GM19455 (cell line): ENCODE results near the gene RRAD.
A peak's percentile ranks its signal among the peaks of the same experiment; 100 is the strongest.

ENCODE experiments used
- ATAC-seq: cut with Tn5 transposase; IDR thresholded peaks from one replicate; pipeline ENCODE4 v1.9.1; 2021; ENCODE audit not compliant: unreplicated experiment

The RRAD gene

GRCh38 chr16:66934138-66934838 lies 9.0 kb upstream of the RRAD start, which contains the start of gene CIAO2B:
Gene CIAO2B (minus strand): TSS chr16:66934402. CDS start chr16:66934364, 38 bp downstream.
- ATAC-seq: peak; percentile 84

GRCh38 chr16:66933776-66934137 lies 8.4 kb upstream of the RRAD start:
- ATAC-seq: no peak

- ATAC-seq: no peak
Measured at GRCh38 chr16:66932076-66932475, 6.7 kb upstream of the RRAD start.

- no peak for ATAC-seq
Measured at GRCh38 chr16:66931665-66932064, 6.3 kb upstream of the RRAD start.

GRCh38 chr16:66930189-66930588 lies 4.9 kb upstream of the RRAD start:
- no peak for ATAC-seq

- no peak for ATAC-seq
Measured at GRCh38 chr16:66928702-66929388, 3.5 kb upstream of the RRAD start.

GRCh38 chr16:66927918-66928649 lies 2.7 kb upstream of the RRAD start:
- ATAC-seq: no peak

GRCh38 chr16:66926961-66927436 lies 1.7 kb upstream of the RRAD start:
- no peak for ATAC-seq

- ATAC-seq: no peak
Measured at GRCh38 chr16:66926171-66926947, 1.0 kb upstream of the RRAD start.

GRCh38 chr16:66924527-66925321 lies 611 bp downstream of the RRAD start:
- no peak for ATAC-seq

- ATAC-seq: no peak
Measured at GRCh38 chr16:66923866-66924265, 1.5 kb downstream of the RRAD start.

- no peak for ATAC-seq
Measured at GRCh38 chr16:66923247-66923731, 2.0 kb downstream of the RRAD start.

GRCh38 chr16:66921729-66922450 lies 3.4 kb downstream of the RRAD start:
- ATAC-seq: no peak

GRCh38 chr16:66920924-66921680 lies 4.2 kb downstream of the RRAD start:
- no peak for ATAC-seq

GRCh38 chr16:66920299-66920590 lies 5.1 kb downstream of the RRAD start:
- ATAC-seq: no peak

- no peak for ATAC-seq
Measured at GRCh38 chr16:66919569-66920298, 5.6 kb downstream of the RRAD start.

GRCh38 chr16:66918803-66919568 lies 6.3 kb downstream of the RRAD start, which contains the start of gene CDH16:
Gene CDH16 (minus strand): TSS chr16:66918885. CDS start chr16:66918065, 820 bp downstream.
- ATAC-seq: no peak
